Non-pigmented ciliary epithelial cell (primary cell): ENCODE measurements around the gene POU6F2.
"Not testable (repeated sequence)": the region's sequence is repeated elsewhere in the genome, so short reads cannot be mapped to it uniquely, and the experiment has no call there.

ENCODE experiments used
- DNase-seq: peaks from one replicate; pipeline ENCODE4 v3.0.0-alpha.2; 2010; ENCODE audit warnings: low read depth

The POU6F2 gene, protein sequence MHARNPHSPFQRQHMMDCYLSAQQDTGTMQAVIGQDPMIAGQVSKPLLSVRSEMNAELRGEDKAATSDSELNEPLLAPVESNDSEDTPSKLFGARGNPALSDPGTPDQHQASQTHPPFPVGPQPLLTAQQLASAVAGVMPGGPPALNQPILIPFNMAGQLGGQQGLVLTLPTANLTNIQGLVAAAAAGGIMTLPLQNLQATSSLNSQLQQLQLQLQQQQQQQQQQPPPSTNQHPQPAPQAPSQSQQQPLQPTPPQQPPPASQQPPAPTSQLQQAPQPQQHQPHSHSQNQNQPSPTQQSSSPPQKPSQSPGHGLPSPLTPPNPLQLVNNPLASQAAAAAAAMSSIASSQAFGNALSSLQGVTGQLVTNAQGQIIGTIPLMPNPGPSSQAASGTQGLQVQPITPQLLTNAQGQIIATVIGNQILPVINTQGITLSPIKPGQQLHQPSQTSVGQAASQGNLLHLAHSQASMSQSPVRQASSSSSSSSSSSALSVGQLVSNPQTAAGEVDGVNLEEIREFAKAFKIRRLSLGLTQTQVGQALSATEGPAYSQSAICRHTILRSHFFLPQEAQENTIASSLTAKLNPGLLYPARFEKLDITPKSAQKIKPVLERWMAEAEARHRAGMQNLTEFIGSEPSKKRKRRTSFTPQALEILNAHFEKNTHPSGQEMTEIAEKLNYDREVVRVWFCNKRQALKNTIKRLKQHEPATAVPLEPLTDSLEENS

DNA sequence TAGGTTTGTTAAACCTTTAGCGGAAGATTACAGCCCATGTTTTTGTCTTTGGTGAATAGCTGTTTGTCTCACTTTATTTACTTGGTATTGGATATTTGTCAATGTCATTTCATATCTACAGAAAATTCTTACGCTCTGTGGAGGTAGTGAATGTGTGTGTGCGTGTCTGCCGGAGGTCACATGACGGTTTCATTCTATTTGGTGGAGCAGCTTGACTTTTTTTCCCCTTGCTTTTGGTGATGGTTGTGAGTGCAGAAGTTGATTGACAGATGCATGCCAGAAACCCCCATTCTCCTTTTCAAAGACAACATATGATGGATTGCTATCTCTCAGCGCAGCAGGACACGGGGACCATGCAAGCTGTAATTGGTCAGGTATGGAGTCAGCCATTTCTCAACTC is at the start of gene POU6F2:
POU6F2 (plus strand) TSS at position 225 of the 400 bp plus-strand sequence; CDS start at position 270, 45 bp downstream.
- no peak for DNase-seq

DNA sequence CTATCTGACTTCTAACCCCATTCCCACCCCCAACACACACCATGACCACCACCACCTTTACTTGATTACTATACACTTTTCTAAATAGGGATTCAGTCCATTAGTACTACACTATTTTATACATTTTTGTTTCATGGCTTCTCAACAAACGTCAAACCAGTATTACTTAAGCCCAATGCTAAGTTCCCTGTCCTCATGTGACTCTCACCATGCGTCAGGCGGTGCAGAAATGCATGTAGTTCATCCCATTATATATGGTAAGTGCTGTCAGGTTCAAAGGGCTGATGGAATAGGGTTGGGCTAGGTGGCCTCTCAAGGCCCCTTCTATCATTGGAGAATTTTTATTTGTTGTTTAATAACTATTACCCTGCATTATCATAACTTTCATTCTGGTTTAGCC is 49.2 kb upstream of the POU6F2 start:
- no peak for DNase-seq

DNA sequence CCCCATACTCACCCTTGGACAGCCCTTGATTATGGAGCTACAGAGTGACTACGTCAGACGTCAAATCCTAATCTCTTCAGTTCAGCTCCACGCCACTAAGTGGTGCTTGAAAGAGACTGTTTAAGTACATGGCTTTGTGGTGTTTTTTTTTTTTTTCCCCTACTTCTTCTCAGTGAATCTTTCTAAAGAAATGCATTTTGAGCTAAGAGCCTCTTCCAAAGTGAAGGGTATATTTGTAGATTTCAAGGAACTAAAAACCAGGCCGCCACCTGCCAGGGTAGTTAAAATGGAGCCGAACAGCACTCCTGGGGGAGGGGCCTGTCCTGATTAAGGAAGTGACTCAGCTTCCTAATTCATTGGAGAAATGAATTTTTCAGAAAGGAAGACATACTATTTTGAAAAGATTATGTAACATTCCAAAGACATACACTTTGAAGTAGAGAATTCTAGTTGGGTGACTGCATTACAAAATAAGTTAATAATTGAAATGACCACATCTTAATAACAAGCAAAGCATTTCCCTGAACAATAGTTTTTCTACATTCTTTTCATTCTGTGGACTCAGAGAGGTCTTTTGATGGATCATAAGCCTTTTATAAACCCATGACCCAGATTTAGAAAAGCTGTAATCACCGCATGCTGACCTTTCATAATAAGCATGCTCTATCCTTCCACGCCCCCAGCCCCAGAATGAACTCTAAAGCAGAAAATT is 48.1 kb upstream of the POU6F2 start:
- DNase-seq, result peak; percentile 10

DNA sequence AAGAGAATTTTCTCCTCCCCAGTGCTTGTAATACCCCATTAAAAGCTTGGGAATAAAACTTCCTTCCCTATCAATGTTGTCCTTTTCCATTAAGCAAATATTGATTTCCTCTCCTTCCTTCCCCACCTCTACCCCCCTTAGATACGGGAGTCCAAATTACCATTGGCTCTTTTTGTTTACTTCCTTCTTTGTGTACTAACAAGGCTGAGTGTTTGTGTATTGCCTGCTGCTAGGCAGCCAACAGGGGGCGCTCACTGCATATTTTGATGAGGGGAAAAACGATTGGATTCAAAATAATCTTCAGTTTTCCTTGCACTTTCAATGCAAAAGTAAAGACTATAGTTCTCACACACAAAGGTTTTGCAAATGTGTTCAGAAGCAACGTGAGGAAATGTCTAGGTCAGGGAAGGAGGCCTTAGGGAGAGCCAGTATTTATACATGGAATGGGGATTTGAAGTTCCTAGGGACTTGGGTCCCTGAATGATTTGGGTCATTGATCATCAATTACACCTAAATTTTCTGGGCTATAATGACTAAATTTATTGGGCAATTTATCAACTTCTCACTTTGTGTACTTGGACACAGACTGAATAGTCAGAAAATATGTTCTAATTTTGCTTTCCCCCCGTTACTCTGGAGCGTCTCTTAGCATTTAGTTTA is 45.1 kb upstream of the POU6F2 start:
- no peak for DNase-seq

DNA sequence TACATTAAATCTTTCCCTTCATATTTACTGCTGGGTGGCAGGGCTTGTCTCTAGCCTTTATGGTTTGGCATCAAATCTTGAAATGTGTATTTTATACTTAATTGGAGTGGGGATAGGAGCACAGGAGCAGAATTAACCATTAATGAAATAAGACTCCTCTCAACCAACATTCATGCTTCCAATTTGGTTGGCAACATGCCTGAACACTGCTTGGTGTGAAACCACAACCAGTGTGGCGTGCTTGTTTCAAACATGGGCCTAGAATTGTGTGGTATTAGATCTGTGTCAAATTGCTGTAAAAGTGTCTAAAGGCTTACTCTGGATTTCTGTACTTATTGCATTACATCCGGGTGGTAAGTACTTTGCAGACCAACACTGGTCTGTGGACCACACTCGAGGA is 43.7 kb upstream of the POU6F2 start:
- DNase-seq, result no peak

DNA sequence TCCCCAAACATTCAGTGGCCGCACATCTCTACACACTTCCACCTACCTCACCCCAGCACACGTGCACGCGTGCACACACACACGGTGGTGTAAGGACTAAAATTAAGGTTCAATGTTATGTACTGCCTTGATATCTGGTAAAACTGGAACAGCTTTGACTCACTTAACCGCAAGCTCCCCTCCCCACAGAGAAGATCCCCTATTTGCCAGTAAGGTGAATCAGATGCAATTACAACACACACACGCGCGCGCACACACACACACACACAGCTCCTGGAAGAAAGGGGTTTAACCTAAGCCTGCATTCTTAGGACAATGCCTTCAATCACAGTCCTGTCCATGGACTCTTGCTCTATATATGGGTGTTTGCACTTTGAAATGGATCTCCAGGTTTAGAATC is 43.2 kb upstream of the POU6F2 start:
- no peak for DNase-seq

DNA sequence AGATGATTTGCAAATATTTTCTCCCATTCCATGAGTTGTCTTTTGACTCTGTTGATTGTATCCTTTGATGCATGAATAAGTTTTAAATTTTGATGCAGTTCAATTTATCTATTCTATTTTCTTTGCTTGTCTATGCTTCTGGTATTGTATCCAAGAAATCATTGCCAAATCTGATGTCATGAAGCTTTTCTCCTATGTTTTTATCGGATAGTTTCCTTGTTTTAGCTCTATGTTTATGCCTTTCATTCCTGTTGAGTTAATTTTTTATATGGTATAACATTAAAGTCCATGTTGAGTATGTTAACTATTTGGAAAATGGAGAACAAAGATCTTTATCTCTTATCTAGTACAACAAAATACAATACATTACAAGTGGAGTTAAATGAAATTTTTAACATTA is 41.1 kb upstream of the POU6F2 start:
- DNase-seq, result no peak

DNA sequence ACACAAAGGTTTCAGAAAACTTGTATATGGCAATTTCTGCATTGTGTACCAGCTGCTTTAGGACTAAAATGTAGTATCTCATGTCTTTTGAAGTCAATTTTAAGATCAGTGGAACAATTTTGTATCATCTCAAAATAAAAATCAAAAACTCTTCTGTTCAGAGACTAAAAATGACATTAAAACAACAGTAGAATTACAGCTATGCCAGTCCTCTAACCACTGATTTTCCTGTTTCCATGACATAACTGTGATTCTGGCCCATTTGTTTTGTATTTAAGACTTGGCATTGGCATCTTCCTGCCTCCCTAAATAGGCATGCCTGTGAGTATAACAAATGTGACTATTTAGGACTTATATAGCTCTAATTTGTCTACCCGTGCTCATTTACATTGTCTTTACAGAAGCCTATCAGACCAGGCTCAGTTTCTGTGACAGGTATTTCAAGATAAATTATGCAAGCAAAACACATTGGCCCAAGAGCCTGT is 39.7 kb upstream of the POU6F2 start:
- DNase-seq, result no peak

DNA sequence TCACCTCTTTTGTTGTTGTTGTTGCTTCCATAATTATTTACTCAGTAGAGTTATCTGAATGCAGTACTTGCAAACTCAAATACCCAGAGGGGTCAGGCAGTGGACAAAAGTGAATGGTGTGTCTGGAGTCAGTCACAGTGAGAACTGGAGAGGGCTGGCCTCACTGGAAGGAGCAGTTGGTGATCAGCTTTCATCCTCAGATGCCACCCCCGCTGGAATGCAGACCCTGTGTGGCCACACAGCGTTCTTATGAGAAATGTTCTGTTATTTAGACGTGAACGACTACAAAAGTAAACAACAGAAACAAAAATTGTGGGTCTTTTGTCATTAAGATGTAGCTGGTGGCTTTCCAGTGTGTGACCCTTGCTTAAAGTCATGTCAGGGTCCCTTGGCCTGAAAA is 39.1 kb upstream of the POU6F2 start:
- DNase-seq, result no peak

DNA sequence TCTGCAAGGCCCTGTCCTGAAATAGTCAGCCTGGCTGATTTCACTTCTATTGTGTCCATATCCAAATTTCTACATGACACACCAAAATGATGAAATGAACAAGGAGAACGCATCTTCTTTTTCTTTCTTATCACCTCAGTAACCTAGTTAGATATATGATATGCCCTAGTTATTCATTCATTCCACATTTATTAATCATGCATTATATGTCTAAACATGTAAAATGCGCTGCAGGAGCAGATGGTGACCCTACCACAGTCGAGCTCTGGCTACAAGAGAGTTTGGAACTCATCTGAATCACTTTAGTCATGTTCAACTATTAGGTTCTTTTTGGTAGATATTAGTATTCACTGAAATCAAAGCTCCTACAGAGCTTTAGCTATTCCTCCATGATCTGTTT is 36.9 kb upstream of the POU6F2 start:
- DNase-seq, result no peak

DNA sequence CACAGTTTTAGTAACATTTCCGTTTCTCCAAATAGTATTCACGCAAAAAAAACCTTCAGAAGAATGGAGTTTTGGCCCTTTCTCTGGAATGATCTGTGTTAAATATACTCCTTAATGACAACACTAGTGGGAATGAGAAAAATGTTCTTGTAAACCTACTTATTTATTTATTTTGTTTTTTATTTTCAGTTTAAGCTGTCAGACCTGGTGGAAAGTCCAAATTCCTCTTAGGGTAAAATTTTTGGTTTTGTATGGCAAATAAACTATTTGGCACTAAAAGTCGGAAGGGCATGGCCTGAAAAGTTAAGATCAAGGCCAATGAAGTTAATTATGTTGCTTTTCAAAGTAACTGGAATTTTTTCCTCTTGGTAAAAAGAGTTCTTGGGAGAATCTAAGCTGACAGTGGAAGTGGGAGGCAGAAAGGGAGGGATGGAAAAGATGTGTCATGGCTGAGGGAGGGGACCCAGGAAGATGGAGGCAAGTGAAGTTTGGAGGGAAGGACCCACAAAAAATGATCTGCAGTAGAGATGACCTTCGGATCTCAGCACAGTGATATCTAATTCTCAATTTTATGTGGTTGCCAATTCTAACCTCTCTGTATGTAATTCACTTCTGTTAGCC is 35.2 kb upstream of the POU6F2 start:
- DNase-seq, result no peak

DNA sequence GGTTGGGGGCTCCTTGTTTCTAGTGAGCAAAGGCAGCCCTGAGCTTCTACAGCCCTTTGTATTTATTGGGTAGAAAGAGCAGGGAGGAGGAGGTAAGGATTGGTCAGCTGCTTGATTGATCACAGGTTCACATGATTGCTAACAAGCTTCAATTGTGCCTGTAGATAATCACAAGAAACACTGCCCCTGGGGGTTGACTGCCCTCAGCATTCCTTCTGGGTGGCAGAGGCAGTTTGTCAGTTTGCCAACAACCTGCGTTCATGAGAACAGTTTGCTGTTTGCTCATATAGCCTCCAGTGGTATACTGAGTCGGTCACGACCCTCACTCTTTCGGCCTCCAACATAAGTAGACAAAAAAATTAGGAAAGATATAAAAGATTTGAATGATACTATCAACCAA is 30.2 kb upstream of the POU6F2 start:
- DNase-seq, result not testable (repeated sequence)

DNA sequence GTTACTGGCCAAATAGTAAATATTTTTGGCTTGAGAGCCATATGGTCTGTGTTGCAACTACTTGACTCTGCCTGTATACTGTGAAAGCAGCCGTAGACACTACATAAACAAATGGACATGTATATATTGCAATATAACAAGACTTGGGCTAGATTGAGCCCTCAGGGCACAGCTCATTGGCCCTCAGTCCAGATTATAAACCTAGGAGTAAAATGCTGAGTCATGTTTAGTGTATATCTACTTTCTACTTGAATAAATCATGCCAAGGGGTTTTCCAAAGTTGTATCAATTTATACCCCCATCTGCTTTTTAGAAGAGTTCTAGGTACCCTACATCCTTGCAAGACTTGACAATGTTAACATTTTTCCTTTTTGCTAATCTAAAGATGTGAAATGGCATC is 27.4 kb upstream of the POU6F2 start:
- no peak for DNase-seq

DNA sequence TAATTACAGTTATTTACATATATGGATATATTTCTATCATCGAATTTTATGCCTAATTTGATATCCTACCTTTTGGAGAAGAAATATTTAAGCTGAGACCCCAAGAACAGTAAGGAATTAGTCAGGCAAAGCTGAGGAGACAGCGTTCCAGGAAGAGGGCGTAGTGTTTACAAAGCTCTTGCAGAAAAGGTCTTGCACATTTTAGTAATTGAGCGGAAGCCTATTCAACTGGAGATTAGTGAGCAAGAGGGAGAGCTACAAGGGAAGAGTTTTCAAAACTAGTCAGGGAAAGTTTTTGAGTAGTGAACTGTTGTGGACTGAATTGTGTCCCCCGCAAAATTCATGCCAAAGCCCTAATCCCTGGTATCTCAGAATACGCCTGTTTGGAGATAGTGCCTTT is 26.5 kb upstream of the POU6F2 start:
- DNase-seq, result no peak

DNA sequence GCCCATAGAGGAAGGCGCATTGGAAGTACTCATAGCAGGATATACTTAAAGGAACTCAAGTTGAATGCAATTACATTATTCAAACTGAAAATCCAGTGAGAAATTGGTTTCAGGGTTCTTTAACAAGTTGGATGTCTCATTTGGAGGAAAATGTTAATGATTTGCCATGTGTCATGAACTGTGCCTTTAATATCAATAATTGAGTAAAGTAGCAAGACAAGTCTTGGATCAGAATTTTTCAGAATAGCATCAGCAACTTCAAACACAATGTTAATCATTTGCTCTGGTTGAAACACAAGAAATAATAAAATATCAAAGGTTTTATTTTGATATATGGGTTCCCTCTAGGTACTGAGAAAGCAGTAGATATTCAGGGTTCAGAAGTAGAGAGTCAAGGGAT is 24.5 kb upstream of the POU6F2 start:
- no peak for DNase-seq

DNA sequence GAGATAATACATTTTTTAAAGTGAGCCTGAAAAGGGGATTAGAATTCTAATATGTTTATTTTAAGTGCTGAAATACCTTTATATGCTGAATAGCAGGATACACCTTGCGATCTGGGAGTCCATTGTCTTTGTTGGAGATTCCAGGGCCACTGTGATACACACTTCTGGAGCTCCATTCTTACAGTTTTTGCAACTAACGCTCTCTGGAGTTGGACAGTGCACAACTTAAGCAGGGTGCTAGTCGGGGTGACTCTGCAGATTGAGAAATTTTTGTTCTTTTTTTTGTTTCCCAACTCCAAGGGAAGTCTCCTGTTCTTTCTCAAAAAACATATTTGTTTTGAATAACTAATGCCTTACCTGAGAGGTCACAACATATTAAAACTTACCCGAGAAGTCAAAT is 23.7 kb upstream of the POU6F2 start:
- DNase-seq, result no peak

DNA sequence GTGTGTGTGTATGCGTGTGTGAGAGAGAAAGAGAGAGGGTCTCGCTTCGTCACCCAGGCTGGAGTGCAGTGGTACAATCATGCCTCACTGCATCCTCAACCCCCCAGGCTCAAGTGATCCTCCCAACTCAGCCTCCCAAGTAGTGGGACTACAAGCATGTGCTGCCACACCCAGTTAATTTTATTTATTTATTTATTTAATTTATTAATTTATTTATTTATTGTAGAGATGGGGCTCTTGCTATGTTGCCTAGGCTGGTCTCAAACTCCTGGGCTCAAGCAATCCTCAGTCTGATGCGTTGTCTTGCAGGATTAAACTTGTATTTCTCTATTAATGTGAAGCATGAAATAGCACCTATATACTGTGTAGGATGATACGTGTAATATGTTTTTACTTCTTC is 21.8 kb upstream of the POU6F2 start:
- no peak for DNase-seq

DNA sequence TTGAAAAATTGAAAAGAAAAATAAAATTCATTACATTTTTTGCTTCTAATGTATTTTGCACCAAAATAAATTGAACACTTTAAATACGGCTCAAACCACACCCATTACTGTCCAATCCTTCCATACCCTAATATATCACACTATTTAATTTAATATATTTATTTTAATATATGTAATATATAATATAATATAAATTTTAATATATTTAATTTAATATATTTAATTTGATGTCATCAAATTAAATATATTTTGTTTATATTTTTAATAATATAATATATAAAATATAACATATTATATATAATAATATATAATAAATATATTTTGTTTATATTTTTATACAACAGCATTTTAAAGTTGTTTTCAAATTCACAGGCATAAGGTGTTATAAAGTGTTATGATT is 15.7 kb upstream of the POU6F2 start:
- no peak for DNase-seq

DNA sequence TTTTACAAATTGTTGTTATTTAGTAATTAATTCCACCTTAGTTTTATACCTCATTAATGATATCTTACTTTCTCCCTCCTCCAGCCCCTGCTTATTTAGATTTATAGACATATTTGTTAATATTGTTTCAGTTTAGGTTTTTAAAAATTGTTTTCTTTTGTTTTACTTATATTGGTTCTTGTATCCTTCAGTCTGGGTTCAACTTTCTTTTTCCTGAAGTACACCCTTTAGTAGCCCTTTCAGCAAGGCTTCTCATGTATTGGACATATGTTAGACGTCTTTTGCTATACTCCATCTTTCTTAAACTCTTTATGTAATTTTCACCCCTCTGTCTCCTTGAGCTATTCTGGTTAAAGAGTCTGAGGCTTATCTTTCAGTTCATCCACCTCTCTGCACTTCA is 12.8 kb upstream of the POU6F2 start:
- no peak for DNase-seq

DNA sequence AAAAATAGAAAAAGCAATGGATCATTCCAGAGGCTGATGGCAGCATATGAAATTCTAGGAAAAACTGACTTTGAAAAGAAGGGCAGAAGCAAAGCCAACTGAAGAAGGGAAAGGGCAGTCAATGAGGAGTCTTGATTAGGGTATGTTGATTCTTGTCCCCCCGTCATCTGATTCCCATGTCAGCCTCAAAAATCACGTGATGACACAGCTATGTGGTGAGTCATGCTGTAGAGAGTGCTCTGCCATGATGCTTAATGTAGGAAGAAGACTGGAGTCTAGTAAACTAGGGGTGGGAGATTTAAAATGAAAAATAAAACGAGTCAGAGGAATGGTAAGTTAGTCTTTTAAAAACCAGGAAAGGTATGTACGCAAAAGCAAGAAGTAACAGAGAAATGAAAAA is 3.9 kb upstream of the POU6F2 start:
- no peak for DNase-seq

DNA sequence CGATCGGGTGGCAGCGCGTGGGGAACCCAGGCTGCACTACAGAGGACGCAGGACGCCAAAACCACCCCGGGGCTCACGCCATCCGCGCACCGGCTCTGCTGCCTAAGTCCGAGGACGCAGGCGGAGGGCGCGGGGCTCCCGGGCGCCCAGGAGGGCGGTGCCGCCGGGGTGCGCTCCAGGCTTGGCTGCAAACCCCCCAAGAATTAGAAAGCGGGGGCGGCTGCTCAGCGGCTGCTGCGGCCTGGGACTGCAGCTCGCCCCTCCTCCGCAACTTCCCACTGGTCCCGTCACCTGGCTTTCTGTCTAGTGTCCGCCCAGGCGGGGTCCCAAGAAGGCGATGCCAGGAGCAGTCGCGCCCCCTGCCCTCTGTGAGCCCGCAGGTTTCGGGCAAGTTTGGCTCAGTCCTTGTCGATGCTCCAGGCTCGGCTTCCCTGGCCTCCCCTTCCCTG is 1.7 kb upstream of the POU6F2 start:
- DNase-seq, result no peak

DNA sequence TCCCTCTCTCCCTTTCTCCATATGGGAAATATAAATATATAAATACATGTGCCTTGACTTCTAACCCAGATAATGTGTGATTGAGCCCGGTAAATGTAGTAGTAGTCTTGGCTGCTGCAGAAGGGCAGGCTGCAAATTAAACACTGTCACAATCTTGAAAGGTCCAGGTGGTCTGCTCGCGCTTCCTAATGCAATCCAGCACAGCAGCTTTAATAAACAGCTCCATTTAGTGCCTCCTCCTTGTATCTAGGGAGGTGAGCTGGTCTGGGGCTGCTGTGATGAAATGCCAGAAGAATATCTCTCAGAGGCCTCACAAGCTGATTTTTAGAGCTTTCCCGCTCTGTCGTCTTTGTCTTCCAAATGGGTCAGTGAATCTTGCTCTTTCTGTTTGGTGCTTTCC is 782 bp downstream of the POU6F2 start:
- DNase-seq, result no peak
